Activated naive CD8-positive, alpha-beta T cell treated with anti-CD3 and anti-CD28 coated beads for 36 hours (primary cell): ENCODE measurements around the gene NME8. TPM values are rescaled to one million over a fixed set of nuclear protein-coding genes. Genes with fewer than 3 reads are reported as not detected.
"Not testable (repeated sequence)": the region's sequence is repeated elsewhere in the genome, so short reads cannot be mapped to it uniquely, and the experiment has no call there.

Source experiments
- DNase-seq: peaks from one replicate; pipeline ENCODE4 v3.0.0; 2021
- H3K27ac Mint-ChIP-seq: one replicate; pipeline ENCODE4 v1.8.0; 2022; ENCODE audit warnings: mild to moderate bottlenecking, moderate library complexity, mixed read lengths
- H3K27me3 Mint-ChIP-seq: one replicate; pipeline ENCODE4 v1.8.0; 2022; ENCODE audit warnings: mild to moderate bottlenecking, mixed read lengths
- H3K36me3 Mint-ChIP-seq: one replicate; pipeline ENCODE4 v1.8.0; 2021; ENCODE audit warnings: mild to moderate bottlenecking, mixed read lengths
- H3K4me1 Mint-ChIP-seq: one replicate; pipeline ENCODE4 v1.8.0; 2021; ENCODE audit warnings: mixed read lengths
- H3K4me3 Mint-ChIP-seq: one replicate; pipeline ENCODE4 v1.8.0; 2022; ENCODE audit warnings: mild to moderate bottlenecking, moderate library complexity, mixed read lengths
- H3K9me3 Mint-ChIP-seq: one replicate; pipeline ENCODE4 v1.8.0; 2022; ENCODE audit warnings: mixed read lengths
- total RNA-seq, 2 experiments: library from RNA; stranded (reverse); gene quantifications; one replicate each; pipeline ENCODE4 v1.2.3, GENCODE V29; 2021

NME8 gene
- not detected for total RNA-seq

- Mint-ChIP-seq H3K4me1 (no peaks in the 10 kb centered on the region), H3K4me3 (no peak within 1 kb of the TSS), H3K27ac (no peak within 1 kb of the TSS), H3K27me3 (peaks cover 23% of the 10 kb centered on the region), H3K36me3 (peaks cover 1% of the 10 kb centered on the region), H3K9me3 (peaks cover 5% of the 10 kb centered on the region)
- DNase-seq: no peak
These were observed at the start of gene NME8 for GRCh38 chr7:37848297-37848696. NME8 (plus strand) TSS chr7:37848597; CDS start chr7:37850267, 1,670 bp downstream.

DNA sequence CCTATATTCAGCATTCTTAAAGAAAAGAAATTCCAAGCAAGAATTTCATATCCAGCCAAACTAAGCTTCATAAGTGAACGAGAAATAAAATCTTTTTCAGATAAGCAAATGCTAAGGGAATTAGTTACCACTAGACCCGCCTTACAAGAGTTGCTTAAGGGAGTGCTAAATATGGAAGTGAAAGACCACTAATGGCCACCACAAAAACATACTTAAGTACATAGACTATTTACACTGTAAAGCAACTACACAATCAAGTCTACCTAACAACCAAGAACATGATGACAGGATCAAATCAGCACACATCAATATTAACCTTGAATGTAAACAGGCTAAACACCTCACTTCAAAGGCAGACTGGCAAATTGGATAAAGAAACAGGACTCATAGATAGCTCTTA, 42.2 kb upstream of the NME8 start:
- Mint-ChIP-seq H3K36me3 (no peaks in the 10 kb centered on the region), H3K4me1 (no peaks in the 10 kb centered on the region), H3K27ac (no peak overlapping the region), H3K4me3 (no peak overlapping the region), H3K27me3 (peaks cover 19% of the 10 kb centered on the region), H3K9me3 (no peaks in the 10 kb centered on the region)
- no peak for DNase-seq

- not testable (repeated sequence) for H3K4me1 Mint-ChIP-seq, H3K27ac Mint-ChIP-seq, DNase-seq, H3K36me3 Mint-ChIP-seq, H3K27me3 Mint-ChIP-seq, H3K9me3 Mint-ChIP-seq, H3K4me3 Mint-ChIP-seq
These were observed 36.2 kb upstream of the NME8 start for GRCh38 chr7:37812161-37812580.

DNA sequence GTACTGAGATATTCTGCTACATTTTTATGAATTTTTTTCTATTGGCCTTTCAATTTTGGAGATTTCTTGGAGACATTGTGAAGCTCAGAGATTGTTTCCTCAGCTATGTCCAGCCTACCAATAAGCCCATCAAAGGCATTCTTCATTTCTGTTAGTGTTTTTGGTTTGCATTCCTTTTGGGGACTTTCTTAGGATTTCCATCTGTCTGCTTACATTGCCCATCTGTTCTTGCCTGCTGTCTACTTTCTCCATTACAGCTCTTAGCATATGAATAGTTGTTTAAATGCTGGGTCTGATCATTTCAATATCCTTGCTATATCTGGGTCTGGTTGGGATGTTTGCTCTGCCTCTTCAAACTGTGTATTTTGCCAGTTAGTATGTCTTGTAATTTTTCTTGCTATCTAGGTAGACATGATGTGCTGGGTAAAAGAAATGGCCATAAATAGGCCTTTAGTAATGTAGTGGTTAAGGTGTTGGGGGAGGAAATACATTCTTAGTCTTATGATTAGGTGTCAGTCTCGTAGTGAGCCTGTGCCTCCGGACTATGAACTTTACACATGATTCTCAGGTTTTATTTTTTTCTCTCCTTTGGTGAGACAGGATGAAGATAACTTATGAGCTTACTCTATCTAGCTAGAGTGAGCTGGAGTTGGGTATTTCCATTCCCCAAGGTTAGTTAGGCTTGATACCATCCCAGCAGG, 32.6 kb upstream of the NME8 start:
- no peak overlapping the region for H3K4me3 Mint-ChIP-seq
- H3K27ac Mint-ChIP-seq: peak overlapping the region; percentile 38
- H3K4me1 Mint-ChIP-seq: no peaks in the 10 kb centered on the region
- no peak for DNase-seq
- no peaks in the 10 kb centered on the region for H3K36me3 Mint-ChIP-seq
- no peaks in the 10 kb centered on the region for H3K9me3 Mint-ChIP-seq
- H3K27me3 Mint-ChIP-seq: no peaks in the 10 kb centered on the region

DNA sequence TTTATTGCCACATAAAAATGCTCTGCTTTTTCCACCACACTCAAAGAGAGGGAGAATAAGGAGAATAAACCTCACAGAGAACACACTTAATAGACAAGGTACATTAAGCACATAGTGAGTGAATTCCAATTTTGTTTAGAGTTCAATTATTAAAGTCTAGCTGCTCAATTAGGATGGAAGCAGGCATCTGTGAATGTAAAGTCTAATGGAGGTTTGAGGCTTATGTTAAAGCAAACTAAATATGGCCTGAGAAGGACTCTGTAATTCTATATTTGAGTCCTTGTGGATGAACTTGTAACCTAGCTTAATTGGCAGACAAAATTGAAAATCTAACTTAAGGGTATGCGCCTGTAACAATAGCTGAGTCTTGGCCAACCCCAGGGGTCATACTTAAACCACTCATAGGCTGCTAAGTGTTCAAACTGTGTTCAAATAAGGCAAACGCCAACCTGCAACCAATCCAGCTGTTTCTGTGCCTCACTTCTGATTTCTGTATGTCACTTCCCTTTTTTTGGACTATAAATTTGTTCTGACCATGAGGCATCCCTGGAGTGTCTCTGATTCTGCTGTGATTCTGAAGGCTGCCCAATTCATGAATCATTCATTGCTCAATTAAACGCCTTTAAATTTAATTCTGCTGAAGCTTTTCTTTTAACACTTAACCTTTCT, 31.3 kb upstream of the NME8 start:
- Mint-ChIP-seq H3K4me3 (no peak overlapping the region), H3K4me1 (no peaks in the 10 kb centered on the region), H3K27ac (no peak overlapping the region), H3K9me3 (no peaks in the 10 kb centered on the region), H3K27me3 (no peaks in the 10 kb centered on the region), H3K36me3 (no peaks in the 10 kb centered on the region)
- no peak for DNase-seq

DNA sequence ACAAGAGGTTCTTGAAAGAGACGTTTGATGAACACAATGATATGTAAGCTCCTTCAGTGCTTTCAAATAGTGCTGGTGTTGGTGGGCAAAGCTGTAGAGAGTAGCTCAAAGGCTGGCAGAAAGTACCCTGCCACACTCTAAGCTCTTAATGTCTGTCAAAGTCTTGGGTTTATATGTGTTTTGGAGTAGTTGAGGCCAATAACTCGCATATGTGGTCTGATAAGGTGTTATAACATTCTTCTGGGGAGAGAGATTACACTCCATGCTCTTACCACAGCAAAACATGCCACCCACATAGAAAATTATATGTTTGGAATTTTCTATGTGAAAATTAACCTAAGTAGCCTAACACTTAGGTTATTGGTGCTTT, 30.8 kb upstream of the NME8 start:
- H3K9me3 Mint-ChIP-seq: no peaks in the 10 kb centered on the region
- no peak overlapping the region for H3K27ac Mint-ChIP-seq
- no peaks in the 10 kb centered on the region for H3K36me3 Mint-ChIP-seq
- no peaks in the 10 kb centered on the region for H3K4me1 Mint-ChIP-seq
- peaks cover 5% of the 10 kb centered on the region for H3K27me3 Mint-ChIP-seq
- H3K4me3 Mint-ChIP-seq: no peak overlapping the region
- DNase-seq: no peak

DNA sequence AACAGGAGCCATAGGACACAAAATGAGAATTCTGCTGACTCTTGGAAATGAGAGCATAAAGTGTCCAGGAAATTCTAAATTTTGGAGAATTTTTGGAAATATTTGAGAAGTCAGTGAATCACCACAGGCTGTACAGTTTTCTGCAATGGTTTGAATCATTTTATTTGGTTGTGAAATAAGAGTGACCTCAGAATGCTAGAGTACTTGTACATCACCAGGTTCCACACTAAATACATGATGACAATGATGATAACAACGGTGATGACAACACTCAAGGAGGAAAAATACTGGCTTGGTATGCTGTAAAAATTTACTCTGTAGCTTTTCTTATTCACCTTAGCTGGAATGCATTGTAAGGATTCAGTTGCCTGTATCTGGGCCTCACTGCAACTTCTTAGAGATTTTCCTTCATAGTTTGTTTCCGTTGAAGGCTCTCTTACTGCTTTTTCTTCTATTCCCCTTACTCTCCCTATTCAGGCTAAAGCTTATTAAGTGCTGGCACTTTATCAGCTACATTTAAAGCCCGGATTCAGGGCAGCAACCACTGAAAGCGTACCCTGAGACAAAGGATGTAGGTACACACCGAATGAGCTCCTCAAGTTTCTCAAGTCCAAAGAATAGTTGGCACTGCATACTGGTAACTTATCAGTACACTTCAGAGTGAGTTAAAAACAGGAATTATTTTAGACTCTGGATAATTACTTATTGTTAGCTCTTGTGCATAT, 30.2 kb upstream of the NME8 start:
- H3K27ac Mint-ChIP-seq: no peak overlapping the region
- no peaks in the 10 kb centered on the region for H3K36me3 Mint-ChIP-seq
- H3K9me3 Mint-ChIP-seq: no peaks in the 10 kb centered on the region
- no peak for DNase-seq
- H3K27me3 Mint-ChIP-seq: peaks cover 6% of the 10 kb centered on the region
- no peak overlapping the region for H3K4me3 Mint-ChIP-seq
- H3K4me1 Mint-ChIP-seq: no peaks in the 10 kb centered on the region

DNA sequence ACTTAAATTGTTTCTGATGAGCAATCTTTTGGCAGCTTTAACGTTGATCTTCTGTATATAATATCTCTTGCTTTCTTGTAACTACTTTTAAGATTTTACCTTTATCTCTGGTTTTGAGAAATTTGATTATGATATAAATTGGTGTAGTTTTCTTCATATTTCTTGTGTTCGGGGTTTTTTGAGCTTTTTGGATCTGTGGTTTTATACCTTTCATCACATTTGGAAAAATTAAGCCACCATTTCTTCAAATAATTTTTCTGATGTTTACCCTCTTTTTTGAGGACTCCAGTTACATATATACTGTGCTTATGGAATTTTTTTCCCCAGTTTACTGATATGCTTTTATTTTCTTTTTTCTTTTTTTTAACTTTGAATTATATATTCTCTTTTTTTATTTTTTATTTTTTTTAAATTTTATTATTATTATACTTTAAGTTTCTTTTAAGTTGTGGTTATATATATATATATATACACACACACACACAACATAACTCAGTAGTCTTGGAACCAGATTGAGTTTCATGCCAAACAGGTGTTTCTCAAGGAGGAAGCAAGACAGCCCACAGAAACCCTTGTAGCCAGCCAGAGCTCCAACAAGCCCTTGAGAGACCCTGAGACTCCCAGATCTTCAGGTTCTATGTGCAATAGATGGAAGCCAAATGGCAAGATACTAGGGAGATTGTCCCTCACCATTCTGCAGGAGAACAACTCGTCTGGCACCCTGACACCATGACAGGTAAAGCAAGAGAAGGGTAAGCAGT, 27.5 kb upstream of the NME8 start:
- Mint-ChIP-seq H3K4me3 (no peak overlapping the region), H3K27me3 (peaks cover 9% of the 10 kb centered on the region), H3K4me1 (peaks cover 6% of the 10 kb centered on the region), H3K27ac (no peak overlapping the region), H3K36me3 (no peaks in the 10 kb centered on the region), H3K9me3 (no peaks in the 10 kb centered on the region)
- DNase-seq: no peak

- Mint-ChIP-seq H3K9me3 (no peaks in the 10 kb centered on the region), H3K27me3 (peaks cover 13% of the 10 kb centered on the region), H3K36me3 (no peaks in the 10 kb centered on the region), H3K4me3 (no peak overlapping the region), H3K27ac (no peak overlapping the region), H3K4me1 (peaks cover 10% of the 10 kb centered on the region)
- no peak for DNase-seq
These were observed 25.5 kb upstream of the NME8 start for GRCh38 chr7:37822946-37823345.

- peaks cover 10% of the 10 kb centered on the region for H3K4me1 Mint-ChIP-seq
These were observed 24.8 kb upstream of the NME8 start for GRCh38 chr7:37823557-37823956.

GRCh38 chr7:37825038-37825437, 23.4 kb upstream of the NME8 start:
- no peaks in the 10 kb centered on the region for H3K36me3 Mint-ChIP-seq
- H3K27ac Mint-ChIP-seq: no peak overlapping the region
- H3K27me3 Mint-ChIP-seq: peaks cover 16% of the 10 kb centered on the region
- H3K4me1 Mint-ChIP-seq: peaks cover 10% of the 10 kb centered on the region
- no peak overlapping the region for H3K4me3 Mint-ChIP-seq
- no peak for DNase-seq
- no peaks in the 10 kb centered on the region for H3K9me3 Mint-ChIP-seq

More at GRCh38 chr7:37823557-37823956, 24.8 kb upstream of the NME8 start:
- no peak overlapping the region for H3K4me3 Mint-ChIP-seq
- no peak for DNase-seq
- H3K27me3 Mint-ChIP-seq: peaks cover 13% of the 10 kb centered on the region
- no peak overlapping the region for H3K27ac Mint-ChIP-seq
- no peaks in the 10 kb centered on the region for H3K36me3 Mint-ChIP-seq
- H3K9me3 Mint-ChIP-seq: no peaks in the 10 kb centered on the region

GRCh38 chr7:37826825-37827224, 21.6 kb upstream of the NME8 start:
- H3K4me1 Mint-ChIP-seq: peaks cover 10% of the 10 kb centered on the region
- DNase-seq: no peak
- H3K27me3 Mint-ChIP-seq: peaks cover 16% of the 10 kb centered on the region
- no peak overlapping the region for H3K27ac Mint-ChIP-seq
- no peaks in the 10 kb centered on the region for H3K9me3 Mint-ChIP-seq
- no peak overlapping the region for H3K4me3 Mint-ChIP-seq
- H3K36me3 Mint-ChIP-seq: no peaks in the 10 kb centered on the region

DNA sequence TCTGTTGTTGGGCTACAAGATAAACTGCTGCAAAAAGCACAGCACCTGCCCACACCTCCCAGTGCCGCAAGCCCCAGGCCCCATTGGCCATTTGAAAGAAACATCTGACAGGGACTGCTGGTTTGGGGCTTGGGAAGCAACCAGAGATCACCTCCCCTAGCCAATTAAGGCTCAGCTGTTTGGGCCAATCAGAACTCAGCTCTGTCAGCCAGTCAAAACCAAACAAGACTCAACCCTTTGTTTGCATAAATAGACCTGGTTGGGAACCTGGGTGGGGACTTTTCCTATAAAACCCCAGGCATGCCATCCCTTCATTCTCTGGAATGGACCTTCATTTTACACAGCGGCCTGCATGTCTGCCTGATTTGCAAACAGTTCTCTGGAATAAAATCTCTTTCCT, 17.2 kb upstream of the NME8 start:
- Mint-ChIP-seq H3K9me3 (no peaks in the 10 kb centered on the region), H3K4me3 (no peak overlapping the region), H3K27ac (no peak overlapping the region), H3K4me1 (peaks cover 10% of the 10 kb centered on the region), H3K36me3 (no peaks in the 10 kb centered on the region), H3K27me3 (peaks cover 14% of the 10 kb centered on the region)
- no peak for DNase-seq

DNA sequence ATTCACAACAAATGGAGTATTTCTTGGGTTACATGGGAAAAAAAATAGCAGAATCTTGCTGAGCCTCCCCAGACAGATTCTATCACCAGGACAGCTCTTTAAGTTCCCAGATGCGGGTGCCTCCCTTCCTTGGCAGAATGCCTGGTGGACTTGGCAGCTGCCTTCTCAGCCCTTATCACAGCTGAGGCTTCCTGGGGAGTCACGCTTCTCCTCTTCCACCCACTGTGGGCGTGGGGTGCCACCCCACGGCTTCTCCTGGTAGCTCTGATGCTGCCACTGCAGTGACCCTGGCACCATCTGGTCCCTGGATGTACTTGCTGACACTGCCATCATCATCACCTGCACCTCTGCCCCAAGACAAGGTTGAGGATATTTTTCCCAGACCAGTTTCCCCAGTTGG, 16.2 kb upstream of the NME8 start:
- H3K4me3 Mint-ChIP-seq: no peak overlapping the region
- H3K36me3 Mint-ChIP-seq: no peaks in the 10 kb centered on the region
- no peak overlapping the region for H3K27ac Mint-ChIP-seq
- no peak for DNase-seq
- H3K9me3 Mint-ChIP-seq: no peaks in the 10 kb centered on the region
- peaks cover 6% of the 10 kb centered on the region for H3K4me1 Mint-ChIP-seq
- H3K27me3 Mint-ChIP-seq: peaks cover 11% of the 10 kb centered on the region
